ENCODE data around the gene HOXD4. TPM values are rescaled to one million over a fixed set of nuclear protein-coding genes. Genes with fewer than 3 reads are reported as not detected.

HOXD4 gene
- total RNA-seq, 1 experiment from 2014 or later: not detected

DNA sequence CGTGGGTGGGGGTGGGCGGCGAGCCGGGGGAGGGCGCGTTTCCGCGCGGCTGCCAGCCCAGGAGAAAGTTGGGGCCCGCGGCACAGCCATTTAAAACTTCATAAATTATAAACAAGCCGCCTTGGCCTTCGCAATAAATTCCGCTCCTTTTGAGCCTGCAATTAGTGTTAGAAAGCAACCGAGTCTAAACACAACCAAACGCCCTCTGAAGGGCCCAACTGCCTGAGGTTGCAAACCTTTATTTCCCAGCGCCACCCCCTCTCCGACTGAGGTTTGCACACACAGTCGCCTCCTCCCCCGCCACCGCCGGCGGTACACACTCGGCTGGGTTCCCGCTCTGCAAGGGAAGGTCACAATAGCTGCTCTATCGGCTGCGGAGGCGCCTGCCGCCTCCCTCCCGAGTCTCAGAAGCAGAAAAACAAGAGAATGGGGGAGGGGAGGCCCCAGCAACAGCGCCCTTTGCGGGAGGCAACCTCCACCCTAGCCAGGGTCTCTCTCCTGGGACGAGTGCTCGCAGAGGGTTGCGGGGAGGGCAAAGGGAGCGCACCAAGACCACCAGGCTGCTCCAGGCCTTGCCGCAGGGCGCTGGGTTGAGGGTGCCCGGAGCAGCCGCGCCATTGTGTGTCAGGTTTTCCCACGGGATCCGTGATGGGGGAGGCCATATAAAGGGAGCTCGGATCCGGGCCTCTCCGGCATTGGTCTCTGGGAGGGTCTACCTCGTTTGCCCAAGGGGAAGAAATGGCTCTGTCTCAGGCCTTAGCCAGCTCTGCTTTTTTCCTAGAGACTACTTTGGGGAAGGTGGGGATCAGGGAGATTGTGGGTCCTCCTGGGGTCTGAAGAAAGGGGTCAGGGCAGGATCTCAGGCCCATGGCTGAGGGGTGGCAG lies 23.7 kb downstream of the HOXD4 start:
- H3K27me3 Mint-ChIP-seq (ENCODE audit: low read depth): peaks cover 100% of the 10 kb centered on the region
- H3K4me1 Mint-ChIP-seq: peaks cover 49% of the 10 kb centered on the region
- no peak for TF ChIP-seq ETV6 (CRISPR knock-in tag; IDR thresholded peaks at IDR 0.05)
- TF ChIP-seq, protein P1, sequence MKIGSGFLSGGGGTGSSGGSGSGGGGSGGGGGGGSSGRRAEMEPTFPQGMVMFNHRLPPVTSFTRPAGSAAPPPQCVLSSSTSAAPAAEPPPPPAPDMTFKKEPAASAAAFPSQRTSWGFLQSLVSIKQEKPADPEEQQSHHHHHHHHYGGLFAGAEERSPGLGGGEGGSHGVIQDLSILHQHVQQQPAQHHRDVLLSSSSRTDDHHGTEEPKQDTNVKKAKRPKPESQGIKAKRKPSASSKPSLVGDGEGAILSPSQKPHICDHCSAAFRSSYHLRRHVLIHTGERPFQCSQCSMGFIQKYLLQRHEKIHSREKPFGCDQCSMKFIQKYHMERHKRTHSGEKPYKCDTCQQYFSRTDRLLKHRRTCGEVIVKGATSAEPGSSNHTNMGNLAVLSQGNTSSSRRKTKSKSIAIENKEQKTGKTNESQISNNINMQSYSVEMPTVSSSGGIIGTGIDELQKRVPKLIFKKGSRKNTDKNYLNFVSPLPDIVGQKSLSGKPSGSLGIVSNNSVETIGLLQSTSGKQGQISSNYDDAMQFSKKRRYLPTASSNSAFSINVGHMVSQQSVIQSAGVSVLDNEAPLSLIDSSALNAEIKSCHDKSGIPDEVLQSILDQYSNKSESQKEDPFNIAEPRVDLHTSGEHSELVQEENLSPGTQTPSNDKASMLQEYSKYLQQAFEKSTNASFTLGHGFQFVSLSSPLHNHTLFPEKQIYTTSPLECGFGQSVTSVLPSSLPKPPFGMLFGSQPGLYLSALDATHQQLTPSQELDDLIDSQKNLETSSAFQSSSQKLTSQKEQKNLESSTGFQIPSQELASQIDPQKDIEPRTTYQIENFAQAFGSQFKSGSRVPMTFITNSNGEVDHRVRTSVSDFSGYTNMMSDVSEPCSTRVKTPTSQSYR (CRISPR knock-in tag; IDR thresholded peaks at IDR 0.05): peak; percentile 78; the same call in 1 of the 2 replicates
- TF ChIP-seq, protein P2, sequence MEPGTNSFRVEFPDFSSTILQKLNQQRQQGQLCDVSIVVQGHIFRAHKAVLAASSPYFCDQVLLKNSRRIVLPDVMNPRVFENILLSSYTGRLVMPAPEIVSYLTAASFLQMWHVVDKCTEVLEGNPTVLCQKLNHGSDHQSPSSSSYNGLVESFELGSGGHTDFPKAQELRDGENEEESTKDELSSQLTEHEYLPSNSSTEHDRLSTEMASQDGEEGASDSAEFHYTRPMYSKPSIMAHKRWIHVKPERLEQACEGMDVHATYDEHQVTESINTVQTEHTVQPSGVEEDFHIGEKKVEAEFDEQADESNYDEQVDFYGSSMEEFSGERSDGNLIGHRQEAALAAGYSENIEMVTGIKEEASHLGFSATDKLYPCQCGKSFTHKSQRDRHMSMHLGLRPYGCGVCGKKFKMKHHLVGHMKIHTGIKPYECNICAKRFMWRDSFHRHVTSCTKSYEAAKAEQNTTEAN (CRISPR knock-in tag; IDR thresholded peaks at IDR 0.05): peak; percentile 84
- no peaks in the 10 kb centered on the region for H3K9me3 Mint-ChIP-seq
- ChIA-PET CTCF (interaction anchor here (0.6 to 5.5 kb wide), 11 partner anchors 10 to 642 kb away, joined by 3 to 31 read pairs (median 4); no protein-coding TSS in a partner anchor), POLR2A (interaction anchor here (0.6 to 1.8 kb wide), 3 partner anchors 11 to 1076 kb away, joined by 3 to 5 read pairs (median 3); no protein-coding TSS in a partner anchor)
- peaks cover 4% of the 10 kb centered on the region; the same call in 1 of the 2 replicates for H3K36me3 Mint-ChIP-seq
- H3K27ac Mint-ChIP-seq: no peak overlapping the region
- DNase-seq (ENCODE audit: low spot score) (peak; percentile 75), ATAC-seq (peak; percentile 25)
- H3K4me3 Mint-ChIP-seq: peak overlapping the region; percentile 58

DNA sequence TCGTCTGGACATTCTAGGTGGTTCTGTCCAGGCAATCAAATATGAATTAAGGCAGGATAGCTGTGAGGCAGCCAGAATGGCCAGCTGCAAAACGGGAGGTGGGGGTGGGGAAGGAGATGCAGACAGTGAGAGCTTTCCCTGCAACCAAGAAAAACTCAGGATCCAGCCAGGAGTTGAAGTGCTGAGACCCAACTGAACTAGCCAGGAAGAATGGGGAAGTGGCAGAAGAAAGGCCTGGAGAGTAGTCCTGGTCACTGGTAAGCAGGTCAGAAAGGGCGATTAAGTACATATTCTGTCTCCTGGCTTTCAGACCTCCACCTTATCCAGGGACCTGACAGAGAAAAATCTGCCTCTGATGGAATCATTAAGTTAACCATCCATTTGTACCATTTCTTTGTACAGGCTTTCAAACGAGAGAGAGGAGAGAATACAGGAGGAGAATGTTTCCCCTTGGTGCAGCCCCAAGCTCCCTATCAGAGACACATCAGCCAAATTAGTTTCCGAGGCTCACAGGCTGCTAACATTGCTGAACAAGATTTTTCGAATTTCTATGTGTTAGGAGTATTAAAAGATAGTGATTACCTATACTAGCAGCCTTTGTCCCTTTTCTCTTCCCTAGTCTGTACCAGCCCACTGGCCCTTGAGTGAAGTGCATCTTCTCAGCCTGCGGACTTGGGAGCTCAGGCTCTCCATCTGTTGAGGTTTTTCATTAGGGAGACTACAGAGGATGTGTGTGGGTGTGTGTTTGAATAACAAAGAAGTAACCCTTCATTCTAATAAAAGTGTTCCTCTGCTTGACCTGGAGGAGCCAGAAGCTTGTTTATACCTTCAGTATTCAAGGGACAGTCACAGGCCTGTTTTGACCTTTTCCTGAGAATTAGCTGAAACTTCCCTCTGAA lies 24.6 kb downstream of the HOXD4 start:
- peaks cover 49% of the 10 kb centered on the region for H3K4me1 Mint-ChIP-seq
- H3K4me3 Mint-ChIP-seq: peak overlapping the region; percentile 58; the same call in 1 of the 2 replicates
- CTCF ChIA-PET: interaction anchor here (0.6 to 5.5 kb wide), 9 partner anchors 11 to 478 kb away, joined by 3 to 31 read pairs (median 4); no protein-coding TSS in a partner anchor
- no peaks in the 10 kb centered on the region for H3K9me3 Mint-ChIP-seq
- POLR2A ChIA-PET: interaction anchor here (0.7 to 1.8 kb wide), 4 partner anchors 10 to 15 kb away, joined by 3 to 5 read pairs (median 3); no protein-coding TSS in a partner anchor
- no peak for ATAC-seq
- peaks cover 100% of the 10 kb centered on the region for H3K27me3 Mint-ChIP-seq (ENCODE audit: low read depth)
- H3K36me3 Mint-ChIP-seq: peaks cover 4% of the 10 kb centered on the region; the same call in 1 of the 2 replicates
- TF ChIP-seq, protein P3, sequence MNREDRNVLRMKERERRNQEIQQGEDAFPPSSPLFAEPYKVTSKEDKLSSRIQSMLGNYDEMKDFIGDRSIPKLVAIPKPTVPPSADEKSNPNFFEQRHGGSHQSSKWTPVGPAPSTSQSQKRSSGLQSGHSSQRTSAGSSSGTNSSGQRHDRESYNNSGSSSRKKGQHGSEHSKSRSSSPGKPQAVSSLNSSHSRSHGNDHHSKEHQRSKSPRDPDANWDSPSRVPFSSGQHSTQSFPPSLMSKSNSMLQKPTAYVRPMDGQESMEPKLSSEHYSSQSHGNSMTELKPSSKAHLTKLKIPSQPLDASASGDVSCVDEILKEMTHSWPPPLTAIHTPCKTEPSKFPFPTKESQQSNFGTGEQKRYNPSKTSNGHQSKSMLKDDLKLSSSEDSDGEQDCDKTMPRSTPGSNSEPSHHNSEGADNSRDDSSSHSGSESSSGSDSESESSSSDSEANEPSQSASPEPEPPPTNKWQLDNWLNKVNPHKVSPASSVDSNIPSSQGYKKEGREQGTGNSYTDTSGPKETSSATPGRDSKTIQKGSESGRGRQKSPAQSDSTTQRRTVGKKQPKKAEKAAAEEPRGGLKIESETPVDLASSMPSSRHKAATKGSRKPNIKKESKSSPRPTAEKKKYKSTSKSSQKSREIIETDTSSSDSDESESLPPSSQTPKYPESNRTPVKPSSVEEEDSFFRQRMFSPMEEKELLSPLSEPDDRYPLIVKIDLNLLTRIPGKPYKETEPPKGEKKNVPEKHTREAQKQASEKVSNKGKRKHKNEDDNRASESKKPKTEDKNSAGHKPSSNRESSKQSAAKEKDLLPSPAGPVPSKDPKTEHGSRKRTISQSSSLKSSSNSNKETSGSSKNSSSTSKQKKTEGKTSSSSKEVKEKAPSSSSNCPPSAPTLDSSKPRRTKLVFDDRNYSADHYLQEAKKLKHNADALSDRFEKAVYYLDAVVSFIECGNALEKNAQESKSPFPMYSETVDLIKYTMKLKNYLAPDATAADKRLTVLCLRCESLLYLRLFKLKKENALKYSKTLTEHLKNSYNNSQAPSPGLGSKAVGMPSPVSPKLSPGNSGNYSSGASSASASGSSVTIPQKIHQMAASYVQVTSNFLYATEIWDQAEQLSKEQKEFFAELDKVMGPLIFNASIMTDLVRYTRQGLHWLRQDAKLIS (CRISPR knock-in tag; IDR thresholded peaks at IDR 0.05; ENCODE audit: borderline replicate concordance): no peak
- no peak for TF ChIP-seq TCF7 (CRISPR knock-in tag; IDR thresholded peaks at IDR 0.05; ENCODE audit: low read depth)
- no peak for TF ChIP-seq GTF2I (CRISPR knock-in tag; conservative IDR thresholded peaks at IDR 0.05)
- TF ChIP-seq ZNF232 (CRISPR knock-in tag; IDR thresholded peaks at IDR 0.05): no peak
- TF ChIP-seq, protein P4, sequence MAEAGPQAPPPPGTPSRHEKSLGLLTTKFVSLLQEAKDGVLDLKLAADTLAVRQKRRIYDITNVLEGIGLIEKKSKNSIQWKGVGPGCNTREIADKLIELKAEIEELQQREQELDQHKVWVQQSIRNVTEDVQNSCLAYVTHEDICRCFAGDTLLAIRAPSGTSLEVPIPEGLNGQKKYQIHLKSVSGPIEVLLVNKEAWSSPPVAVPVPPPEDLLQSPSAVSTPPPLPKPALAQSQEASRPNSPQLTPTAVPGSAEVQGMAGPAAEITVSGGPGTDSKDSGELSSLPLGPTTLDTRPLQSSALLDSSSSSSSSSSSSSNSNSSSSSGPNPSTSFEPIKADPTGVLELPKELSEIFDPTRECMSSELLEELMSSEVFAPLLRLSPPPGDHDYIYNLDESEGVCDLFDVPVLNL (CRISPR knock-in tag; IDR thresholded peaks at IDR 0.05; ENCODE audit: borderline replicate concordance, low read depth): no peak
- H3K27ac Mint-ChIP-seq: no peak overlapping the region
- no peak for DNase-seq (ENCODE audit: low spot score)
